Thoracic aorta (tissue), 2 donors: Measurements from ENCODE around the gene NOL7. TPM values are rescaled to one million over a fixed set of nuclear protein-coding genes. Genes with fewer than 3 reads are reported as not detected.
A peak's percentile ranks its signal among the peaks of the same experiment; 100 is the strongest.

Source experiments
- ATAC-seq: fragments of 150-250 bp; one replicate; pipeline ENCODE4 v1.8.0; 2017; ENCODE audit warnings: low read depth; ENCODE audit not compliant: insufficient number of reproducible peaks, low FRiP score
- DNase-seq: peaks from one replicate; pipeline ENCODE4 v3.0.0-alpha.2; 2020; ENCODE audit warnings: low spot score
- H3K27ac ChIP-seq, 2 donors: fragments of 200-600 bp; sonication (generic); 1 replicate in 1 of 2; 2 replicates in 1 of 2; pipeline ENCODE4 v1.5.1; 2016; ENCODE audit warnings: mild to moderate bottlenecking in 2 of 2, moderate library complexity in 2 of 2
- H3K27me3 ChIP-seq: fragments of 200-600 bp; sonication (generic); replicated peaks from 2 replicates; pipeline ENCODE4 v1.6.0; 2016; ENCODE audit warnings: mild to moderate bottlenecking; ENCODE audit not compliant: insufficient read depth
- H3K36me3 ChIP-seq: fragments of 200-600 bp; sonication (generic); one replicate; pipeline ENCODE4 v1.5.1; 2016
- H3K4me1 ChIP-seq, 2 donors: fragments of 200-600 bp; sonication (generic); 1 replicate in 1 of 2; 2 replicates in 1 of 2; pipeline versions ENCODE4 v1.5.1 to v1.6.0; 2016; ENCODE audit warnings: low read depth in 2 of 2, mild to moderate bottlenecking in 1 of 2; ENCODE audit not compliant: control insufficient read depth in 1 of 2
- H3K4me3 ChIP-seq: fragments of 200-600 bp; sonication (generic); 2 replicates; pipeline ENCODE4 v1.5.1; 2016; ENCODE audit warnings: mild to moderate bottlenecking
- H3K9me3 ChIP-seq: fragments of 200-600 bp; sonication (generic); 2 replicates; pipeline ENCODE4 v1.5.1; 2016
- CTCF ChIP-seq: fragments of 200-600 bp; sonication (generic); IDR thresholded peaks from one replicate; pipeline ENCODE4 v1.5.1; 2019; ENCODE audit warnings: antibody characterized with exemption
- total RNA-seq, 2 donors: library from RNA; depleted of rRNA; stranded (reverse); fragments of >200 nt; gene quantifications; one replicate each; pipeline versions ENCODE4 v1.1.0 to v1.2.3, GENCODE V29; 2016

The NOL7 gene
- total RNA-seq, 2 donors from 2014 or later = 75.3 to 96.0 TPM

GRCh38 chr6:13638014-13638413 is 22.9 kb downstream of the NOL7 start:
- no peaks in the 10 kb centered on the region for H3K9me3 ChIP-seq
- H3K4me3 ChIP-seq = no peak overlapping the region
- ATAC-seq = no peak
- H3K4me1 ChIP-seq = peaks cover 18 to 19% of the 10 kb centered on the region in 2 donors
- no peak for TF ChIP-seq CTCF
- no peak overlapping the region for H3K27ac ChIP-seq
- peaks cover 15% of the 10 kb centered on the region for H3K36me3 ChIP-seq
- H3K27me3 ChIP-seq = no peaks in the 10 kb centered on the region
- DNase-seq = no peak

- Histone ChIP-seq H3K36me3 (peaks cover 19% of the 10 kb centered on the region), H3K27me3 (no peaks in the 10 kb centered on the region), H3K9me3 (no peaks in the 10 kb centered on the region), H3K4me1 (peaks cover 18 to 19% of the 10 kb centered on the region in 2 donors), H3K27ac (no peak overlapping the region), H3K4me3 (no peak overlapping the region)
- ATAC-seq = no peak
- no peak for DNase-seq
- TF ChIP-seq CTCF = no peak
These were observed 23.5 kb downstream of the NOL7 start for GRCh38 chr6:13638626-13639025.

- no peaks in the 10 kb centered on the region for H3K27me3 ChIP-seq
- H3K36me3 ChIP-seq = peaks cover 23% of the 10 kb centered on the region
- no peak for TF ChIP-seq CTCF
- H3K4me1 ChIP-seq = peaks cover 18 to 19% of the 10 kb centered on the region in 2 donors
- ATAC-seq = peak; percentile 74
- H3K9me3 ChIP-seq = no peaks in the 10 kb centered on the region
- H3K4me3 ChIP-seq = no peak overlapping the region
- peak overlapping the region; percentile 46 to 68 for H3K27ac ChIP-seq
- no peak for DNase-seq
These were observed 26.2 kb downstream of the NOL7 start for GRCh38 chr6:13641315-13641714.

GRCh38 chr6:13643125-13643524 is 28.0 kb downstream of the NOL7 start:
- no peak for ATAC-seq
- Histone ChIP-seq H3K9me3 (no peaks in the 10 kb centered on the region), H3K4me1 (peaks cover 18 to 19% of the 10 kb centered on the region in 2 donors), H3K4me3 (no peak overlapping the region), H3K36me3 (peaks cover 22% of the 10 kb centered on the region), H3K27me3 (no peaks in the 10 kb centered on the region), H3K27ac (peak overlapping the region in 1 of 2 donors; percentile 43)
- DNase-seq = no peak
- TF ChIP-seq CTCF = no peak

- peaks cover 0 to 8% of the 10 kb centered on the region in 2 donors for H3K4me1 ChIP-seq
- no peak overlapping the region for H3K4me3 ChIP-seq
- TF ChIP-seq CTCF = no peak
- H3K27me3 ChIP-seq = no peaks in the 10 kb centered on the region
- no peak for ATAC-seq
- no peak overlapping the region for H3K27ac ChIP-seq
- DNase-seq = no peak
- H3K9me3 ChIP-seq = no peaks in the 10 kb centered on the region
- H3K36me3 ChIP-seq = peaks cover 3% of the 10 kb centered on the region
These were observed 33.7 kb downstream of the NOL7 start for GRCh38 chr6:13648850-13649249.
